SKM-1 (cell line): ENCODE data around the gene HDGFL2.
"Not testable (repeated sequence)": the region's sequence is repeated elsewhere in the genome, so short reads cannot be mapped to it uniquely, and the experiment has no call there.

ENCODE experiments used
- DNase-seq: peaks from one replicate; lab custom pipeline; 2025; ENCODE audit not compliant: unreplicated experiment; lab: John Stamatoyannopoulos, UW

Gene HDGFL2

DNA sequence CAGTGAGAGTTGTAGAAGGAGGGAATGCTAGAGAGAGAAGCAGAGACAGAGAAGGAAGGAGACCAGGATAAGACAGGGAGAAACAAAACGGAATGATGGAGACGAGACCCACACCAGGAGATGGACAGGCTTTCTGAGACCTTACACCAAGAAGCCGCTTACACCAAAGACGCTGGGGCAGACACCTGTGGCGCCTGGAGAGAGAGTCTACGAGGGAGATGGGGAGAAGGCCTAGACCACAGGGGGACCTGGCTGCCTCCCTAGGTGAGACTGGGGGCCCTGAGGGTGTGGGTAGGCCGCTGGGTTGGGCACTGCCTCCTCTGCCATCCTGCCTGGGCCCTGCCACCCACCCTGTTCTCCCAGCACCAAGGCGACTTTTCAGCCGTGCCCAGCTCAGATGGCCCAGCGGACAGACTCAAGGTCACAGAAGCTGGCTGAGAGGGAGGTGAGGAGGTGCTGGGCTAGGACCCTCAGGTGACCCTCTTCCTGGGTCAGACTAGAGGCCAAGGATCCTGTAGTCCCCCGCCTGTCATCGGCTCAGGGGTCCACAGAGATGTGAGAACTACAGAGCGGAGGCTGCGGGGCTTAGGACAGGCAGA is 57.9 kb downstream of the HDGFL2 start:
- no peak for DNase-seq

DNA sequence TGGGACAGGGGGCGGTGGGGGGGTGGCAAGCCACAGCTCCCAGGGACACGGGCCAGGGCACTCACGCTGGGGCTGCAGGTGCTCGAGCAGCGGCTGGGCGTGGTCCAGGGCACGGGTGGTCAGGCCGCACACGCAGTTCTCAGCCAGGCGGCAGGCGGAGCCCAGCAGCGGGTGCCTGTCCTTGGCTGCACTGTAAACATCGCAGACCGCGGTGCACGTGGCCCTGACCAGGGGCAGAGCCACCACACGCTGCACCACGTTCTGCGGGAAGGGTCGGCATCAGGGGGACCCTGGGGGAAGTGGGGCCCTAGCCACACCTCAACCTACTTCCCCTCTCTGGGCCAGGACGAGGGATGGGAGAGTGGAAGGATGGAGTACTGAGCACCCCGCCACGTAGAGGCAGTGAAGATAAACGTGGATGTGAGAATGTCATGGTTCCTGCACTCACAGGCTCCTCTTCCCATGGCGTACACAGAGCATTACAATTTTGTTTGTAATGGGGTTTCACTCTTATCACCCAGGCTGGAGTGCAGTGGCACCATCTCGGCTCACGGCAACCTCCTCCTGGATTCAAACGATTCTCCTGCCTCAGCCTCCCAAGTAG is 59.6 kb downstream of the HDGFL2 start:
- no peak for DNase-seq

DNA sequence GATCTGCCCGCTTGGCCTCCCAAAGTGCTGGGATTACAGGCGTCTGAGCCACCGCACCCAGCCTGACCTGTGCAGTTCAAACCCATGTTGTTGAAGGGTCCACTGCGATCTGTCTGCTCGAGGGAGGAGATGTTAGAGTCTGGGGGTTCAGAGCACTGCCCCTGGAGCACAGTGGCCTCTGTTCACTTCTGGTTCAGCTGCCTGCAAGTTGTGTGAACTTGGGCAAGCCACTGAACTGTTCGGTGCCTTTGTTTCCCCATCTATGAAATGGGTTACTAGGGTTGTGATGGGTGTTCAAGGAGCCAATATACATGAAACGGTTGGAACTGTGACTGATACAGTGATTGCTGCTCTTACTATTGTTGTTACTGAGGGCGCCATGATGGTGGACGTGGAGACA is 61.2 kb downstream of the HDGFL2 start:
- no peak for DNase-seq

DNA sequence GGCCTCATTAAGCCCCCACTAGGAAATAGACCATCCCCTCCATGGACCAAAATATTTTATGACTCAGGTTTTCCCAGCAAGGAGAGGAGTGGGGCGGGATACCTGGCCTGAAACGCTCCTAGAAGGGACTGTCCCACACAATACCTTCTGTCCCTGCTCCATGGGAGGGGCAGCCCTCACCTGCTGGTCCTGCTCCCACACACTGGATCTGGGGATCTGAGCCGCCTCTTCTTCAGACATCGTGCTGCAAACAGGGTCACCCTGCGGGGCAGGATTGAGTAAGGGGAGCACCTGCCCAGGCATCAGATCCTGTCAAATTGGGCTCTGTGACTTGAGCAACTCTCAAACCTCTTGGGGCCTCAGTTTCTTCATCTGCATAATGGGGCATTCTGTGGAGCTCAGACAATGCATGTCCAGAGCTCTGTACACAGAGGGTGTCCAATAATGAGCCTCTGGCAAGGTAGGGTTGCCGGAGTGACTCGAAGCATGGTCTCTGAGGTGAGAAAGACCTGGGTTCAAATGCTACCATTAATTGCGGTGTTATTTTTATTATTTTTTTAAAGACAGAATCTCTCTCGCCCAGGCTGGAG is 61.8 kb downstream of the HDGFL2 start:
- no peak for DNase-seq

DNA sequence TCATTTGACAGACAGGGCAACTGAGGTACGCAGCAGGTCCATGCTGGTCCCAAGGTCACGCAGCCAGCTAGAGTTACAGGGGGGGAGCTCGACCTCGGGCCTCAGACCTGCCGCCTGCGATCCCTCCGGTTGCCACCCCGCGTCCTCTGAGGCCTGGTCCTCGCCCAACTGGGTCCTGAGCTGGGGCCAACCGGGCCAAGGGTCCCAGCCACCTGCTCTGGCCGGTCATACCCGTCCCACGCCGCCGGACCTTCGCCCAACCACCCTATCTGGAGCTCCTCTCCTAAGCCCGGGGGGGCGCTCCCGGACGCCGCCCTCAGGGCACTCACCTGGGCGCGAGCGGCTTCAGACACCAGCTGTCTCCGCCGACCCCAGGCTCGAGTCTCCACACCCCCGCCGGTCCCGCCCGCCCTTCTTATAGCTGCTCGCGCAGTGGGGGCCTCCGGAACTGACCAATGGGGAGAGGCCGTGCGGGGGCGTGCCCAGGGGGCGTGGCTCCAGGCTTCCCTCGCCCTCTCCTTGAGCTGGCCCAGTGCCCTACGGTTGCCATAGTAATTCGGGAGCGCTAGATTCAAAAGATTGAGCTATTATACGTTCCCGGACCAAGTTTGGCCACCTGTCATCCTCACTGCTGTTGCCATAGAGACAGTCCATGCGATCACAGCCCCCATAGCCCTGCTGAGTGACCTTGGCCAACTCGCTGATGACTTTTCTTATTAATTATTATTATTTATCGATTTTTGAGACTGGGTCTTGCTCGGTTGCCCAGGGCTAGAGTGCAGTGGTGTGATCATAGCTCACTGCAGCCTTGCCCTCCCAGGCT is 63.0 kb downstream of the HDGFL2 start, which contains the start of gene PLIN5:
Gene PLIN5 (minus strand): TSS at position 389 of the 823 bp plus-strand sequence. CDS start 1,150 bp downstream, outside the sequence.
- no peak for DNase-seq

DNA sequence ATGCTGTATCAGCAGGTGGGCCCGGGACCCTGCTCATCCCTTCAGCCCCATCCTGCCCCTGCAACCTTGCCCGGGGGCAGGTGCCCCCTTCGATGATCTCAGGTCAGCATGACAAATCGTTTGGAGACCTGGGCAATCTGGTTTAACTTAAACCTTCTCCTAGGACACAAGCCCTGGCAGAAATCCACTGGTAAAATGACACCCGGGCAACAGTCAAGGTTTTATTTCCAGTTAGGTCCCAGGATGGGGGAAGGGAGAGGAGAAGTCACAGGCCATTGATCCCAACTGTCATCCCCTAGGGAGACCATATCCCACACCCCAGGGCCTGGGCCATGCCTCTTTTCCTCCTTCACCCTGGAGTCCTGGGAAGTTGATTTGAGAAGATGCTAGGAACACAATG is 64.7 kb downstream of the HDGFL2 start:
- DNase-seq: no peak

DNA sequence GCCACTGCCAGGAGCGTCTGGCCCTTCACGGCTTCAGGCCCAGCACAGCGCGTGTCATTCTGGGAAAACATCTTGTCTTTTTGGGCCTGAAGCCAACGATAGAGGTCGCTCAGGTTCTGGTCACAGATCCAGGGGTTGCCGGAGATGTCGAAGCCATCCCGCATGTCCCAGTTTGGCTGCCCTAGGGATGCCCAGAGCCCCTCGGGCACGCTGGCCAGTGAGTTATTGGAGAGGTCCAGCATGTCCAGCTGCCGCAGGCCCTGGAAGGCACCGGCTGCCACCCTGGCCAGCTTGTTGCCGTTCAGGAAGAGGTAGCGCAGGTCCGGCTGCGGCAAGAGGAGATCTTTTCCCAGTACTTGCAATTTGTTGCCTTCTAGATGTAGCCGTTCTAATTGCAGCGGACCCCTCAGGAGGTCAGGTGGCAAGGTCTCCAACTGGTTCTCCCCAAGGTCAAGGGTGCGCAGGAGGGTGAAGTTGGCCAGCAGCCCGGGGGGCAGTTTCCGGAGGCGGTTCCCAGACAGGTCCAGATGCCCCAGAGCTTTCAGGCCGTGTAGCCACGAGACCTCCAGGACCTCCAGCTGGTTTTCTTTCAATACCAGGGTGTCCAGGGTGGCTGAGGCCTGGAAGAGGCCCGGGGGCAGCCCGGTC is 66.0 kb downstream of the HDGFL2 start:
- DNase-seq: no peak

DNA sequence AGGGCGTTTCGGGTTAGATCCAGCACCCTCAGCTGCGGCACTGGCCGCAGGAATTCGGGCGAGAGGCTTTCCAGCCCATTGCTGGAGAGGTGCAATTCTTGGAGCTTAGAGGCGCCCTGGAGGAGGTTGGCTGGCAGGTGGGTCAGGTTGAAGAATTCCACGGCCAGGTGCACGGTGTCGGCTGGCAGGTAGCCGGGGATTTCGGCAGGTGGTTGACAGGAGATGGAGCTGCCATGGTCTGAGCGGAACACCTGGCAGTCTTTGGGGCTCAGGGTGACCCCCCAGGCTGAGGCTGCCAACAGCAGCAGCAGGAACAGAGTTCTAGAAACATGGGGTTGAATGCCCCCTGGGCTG is 66.5 kb downstream of the HDGFL2 start:
- DNase-seq: no peak

DNA sequence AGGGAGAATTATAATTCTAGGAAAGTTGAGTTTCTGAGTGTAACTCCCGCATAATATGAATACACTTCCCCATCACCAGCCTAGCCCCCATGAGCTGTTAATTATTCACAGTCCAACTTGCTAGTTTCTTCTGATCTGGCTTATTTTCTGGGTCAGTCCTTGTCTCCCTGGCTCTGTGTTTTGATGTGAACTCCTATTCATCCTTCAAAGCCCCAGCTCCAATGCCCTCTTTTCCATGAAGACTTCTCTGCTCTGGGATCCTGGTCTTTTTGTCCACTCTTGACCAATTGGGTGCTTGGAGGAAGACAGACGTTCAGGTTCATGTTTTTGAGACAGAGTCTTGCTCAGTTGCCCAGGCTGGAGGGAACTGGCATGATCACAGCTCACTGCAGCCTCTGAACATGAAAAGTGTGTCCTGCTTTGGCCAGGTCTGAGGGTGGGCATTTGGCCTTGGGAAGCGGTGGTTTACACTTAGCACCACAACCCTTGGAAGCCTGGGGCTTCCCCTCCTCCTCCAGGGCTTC is 67.1 kb downstream of the HDGFL2 start:
- no peak for DNase-seq

DNA sequence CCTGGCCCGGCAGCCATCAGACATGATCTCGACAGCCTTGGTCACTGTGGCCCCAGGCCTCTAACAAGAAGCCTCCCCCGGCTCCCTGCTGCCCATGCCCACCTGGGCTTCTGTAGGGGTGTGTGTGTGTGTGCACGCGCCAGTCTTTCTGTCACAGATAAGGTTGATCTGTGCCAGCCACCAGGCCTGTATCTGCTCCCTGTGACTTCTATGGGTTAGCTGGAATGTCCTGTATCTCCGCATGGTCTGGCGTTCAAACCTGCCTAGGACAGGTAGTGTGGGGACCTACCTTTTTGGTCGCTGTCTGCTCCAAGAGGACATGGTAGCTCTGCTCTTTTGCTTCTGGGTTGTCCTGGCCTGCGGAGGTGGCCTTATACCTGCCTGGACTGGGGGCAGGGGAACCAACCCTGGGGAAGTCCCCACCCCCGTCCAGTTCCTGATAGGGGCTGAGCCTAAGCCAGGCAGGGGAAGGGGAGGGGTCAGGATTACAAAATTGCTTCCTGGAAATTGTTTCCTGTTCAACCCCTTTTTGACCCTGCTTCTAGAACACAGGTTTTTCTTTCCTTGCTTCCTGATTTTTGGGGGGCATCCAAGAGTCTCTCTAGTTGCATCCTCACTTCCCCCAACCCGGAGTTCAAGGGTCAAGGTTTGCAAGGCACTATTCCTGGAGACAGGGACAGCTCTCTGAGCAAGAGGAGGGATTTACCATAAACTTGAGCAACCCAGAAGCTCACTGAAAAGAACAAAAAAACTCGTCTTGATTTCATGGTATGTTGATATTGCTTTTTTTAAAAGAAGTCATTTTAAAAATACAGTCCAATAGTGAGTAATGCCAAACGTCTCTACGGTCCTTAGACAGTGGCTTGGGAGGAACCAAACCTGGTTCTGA is 67.8 kb downstream of the HDGFL2 start, which contains the start of gene LRG1:
Gene LRG1 (minus strand): TSS at position 344 of the 889 bp plus-strand sequence. CDS start 23 bp downstream, at position 321.
- peak; percentile 95 for DNase-seq

DNA sequence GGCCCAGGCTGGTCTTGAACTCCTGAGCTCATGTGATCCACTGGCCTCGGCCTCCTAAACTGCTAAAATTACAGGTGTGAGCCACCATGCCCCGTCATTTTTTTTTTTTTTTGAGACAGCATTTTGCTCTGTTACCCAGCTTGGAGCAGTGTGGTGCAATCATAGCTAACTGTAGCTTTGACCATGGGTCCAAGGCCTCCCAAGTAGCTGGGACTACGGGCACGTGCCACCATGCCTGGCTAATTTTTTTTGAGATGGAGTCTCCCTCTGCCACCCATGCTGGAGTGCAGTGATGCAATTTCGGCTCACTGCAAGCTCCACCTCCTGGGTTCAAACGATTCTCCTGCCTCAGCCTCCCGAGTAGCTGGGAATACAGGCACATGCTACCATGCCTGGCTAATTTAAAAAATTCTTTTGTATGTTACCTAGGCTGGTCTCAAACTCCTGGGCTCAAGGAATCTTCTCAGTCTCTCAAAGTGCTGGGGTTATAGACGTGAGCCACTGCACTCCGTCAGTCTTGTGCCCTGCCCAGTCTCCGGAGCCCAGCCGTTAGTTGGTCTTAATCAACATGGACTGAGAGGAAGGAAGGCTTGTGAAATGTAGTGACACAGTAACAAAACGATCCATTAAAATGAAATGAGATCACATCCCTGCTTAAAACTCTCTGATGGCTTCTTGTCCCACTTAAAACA is 69.2 kb downstream of the HDGFL2 start:
- peak; percentile 88 for DNase-seq

DNA sequence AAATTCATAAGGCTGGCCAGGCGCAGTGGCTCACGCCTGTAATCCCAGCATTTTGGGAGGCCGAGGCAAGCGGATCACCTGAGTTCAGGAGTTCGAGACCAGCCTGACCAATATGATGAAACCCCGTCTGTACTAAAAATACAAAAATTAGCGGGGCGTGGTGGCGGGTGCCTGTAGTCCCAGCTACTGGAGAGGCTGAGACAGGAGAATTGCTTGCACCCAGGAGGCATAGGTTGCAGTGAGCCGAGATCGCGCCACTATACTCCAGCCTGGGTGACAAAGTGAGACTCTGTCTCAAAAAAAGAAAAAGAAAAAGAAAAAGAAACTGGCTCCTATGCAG is 69.7 kb downstream of the HDGFL2 start:
- DNase-seq: not testable (repeated sequence)

DNA sequence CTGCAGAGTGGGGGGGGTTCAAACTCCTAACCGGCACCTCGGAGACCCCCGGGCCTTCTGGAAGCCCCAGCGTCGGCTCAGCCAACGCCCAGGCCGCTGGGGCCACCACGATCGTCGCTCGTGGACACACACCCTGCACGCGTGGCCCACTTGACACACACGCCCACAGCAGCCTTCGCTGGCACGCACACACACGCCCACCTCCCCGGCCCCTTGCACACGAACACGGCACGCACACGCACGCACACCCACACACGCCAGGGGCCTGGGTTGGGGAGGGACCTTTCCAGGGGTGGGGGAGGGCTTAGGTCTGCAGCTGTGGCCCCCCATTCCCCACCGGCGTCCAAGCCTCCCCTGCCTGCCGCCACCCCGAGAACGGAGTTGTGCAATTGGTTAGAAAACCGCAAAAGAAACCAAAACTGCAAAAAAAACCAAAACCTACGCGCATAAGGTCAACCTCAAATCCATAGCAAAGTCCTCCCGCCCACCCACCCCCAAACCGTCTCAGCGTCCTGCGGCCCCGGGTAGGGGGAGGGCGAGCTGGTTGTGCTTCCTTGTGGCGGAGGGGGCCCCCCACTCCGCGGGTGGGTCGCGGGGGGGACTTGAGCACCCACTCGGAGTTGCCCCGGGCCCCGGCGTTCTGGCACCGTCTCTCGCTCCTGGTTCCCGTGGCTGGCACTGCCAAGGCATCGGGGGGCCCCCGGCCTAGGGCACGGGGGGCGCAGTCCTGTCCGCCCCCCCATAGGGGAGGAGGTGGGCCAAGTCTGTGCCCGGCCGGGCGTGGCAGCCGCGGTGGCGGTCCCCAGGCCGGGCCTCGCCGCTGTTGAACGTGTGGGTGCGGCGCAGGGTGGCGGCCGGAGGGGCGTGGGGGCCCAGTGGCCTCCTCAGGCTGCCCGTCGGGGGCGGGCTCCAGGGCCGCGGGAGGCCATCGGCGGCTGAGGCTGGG is 71.1 kb downstream of the HDGFL2 start:
- peak; percentile 38 for DNase-seq

DNA sequence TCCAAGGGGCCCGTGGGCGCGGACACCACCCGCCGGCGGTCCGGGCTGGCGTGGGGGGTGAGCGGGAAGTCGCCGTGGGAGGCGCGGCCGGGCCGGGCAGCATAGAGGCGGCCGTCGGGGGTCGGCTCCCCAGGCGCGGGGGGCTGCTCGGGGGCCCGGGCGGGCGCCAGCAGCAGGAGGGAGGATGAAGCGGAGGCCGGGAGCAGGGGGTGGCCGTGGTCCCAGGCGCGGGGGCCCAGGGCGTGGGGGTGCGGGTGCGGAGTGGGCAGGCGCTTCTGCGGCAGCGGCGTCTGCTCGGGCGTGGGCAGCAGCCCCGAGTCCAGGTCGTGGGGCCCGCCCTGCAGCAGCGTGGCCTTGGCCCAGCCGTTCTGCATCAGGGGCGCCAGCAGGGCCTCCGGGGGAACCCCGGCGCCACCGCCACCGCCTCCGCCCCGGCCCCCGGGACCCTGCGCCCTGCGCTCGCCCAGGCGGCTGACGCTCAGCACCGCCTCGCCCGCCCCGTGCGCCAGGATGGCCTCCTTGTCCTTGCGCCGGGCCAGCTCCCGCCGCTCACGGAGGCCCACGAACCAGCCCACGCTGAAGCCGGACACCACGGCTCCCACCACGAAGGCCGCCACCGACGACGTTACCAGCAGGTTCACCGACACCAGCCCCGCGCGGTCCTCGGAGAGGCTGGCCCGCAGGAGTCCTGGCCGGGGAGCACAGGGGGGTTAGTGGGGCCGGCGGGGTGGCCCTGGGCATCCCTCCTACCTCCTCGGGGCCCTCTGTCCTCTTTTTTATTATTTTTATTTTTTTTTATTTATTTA is 71.9 kb downstream of the HDGFL2 start:
- DNase-seq: no peak

DNA sequence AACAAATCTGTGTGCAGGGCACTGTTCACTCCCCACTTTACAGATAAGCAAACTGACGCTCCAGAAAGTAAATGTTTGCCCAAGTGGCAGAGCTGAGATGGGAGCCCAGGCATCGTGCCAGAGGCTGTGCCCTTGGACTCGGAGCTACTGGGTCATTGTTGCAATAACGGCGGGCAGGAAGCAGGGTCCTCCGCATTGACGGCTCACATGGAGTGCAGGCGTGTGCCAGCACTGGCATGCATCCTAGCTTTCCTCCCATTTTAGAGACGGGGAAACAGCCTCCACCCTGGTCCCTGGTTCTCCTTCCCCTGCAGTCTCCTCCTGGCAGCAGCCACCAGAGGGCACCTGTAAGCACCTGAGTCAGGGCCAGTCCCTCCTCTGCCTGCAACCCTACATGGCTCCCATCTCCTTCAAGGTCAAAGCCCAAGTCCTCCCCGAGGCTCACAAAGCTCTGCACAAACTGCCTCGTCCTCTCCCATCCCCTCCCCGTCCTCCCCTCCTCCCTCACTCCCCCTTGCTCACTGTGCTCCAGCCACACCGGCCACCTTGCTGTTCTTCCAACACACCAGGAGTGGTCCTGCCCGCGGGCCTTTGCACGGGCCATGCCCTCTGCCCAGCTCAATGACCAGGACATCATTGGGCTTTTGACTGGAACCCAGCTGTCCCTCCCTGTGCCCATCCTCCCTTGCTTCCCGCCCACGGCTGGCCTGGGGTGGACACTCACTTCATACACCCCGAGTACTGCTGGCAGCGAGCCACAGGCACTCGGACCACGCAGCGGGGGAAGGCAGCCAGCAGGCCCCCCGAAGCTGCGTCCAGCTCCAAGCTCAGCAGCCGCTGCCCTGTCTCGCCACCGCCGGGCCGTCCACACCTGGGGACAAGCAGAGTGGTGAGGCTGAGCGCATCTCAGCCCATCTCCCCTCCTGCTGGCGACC is 75.5 kb downstream of the HDGFL2 start:
- no peak for DNase-seq

DNA sequence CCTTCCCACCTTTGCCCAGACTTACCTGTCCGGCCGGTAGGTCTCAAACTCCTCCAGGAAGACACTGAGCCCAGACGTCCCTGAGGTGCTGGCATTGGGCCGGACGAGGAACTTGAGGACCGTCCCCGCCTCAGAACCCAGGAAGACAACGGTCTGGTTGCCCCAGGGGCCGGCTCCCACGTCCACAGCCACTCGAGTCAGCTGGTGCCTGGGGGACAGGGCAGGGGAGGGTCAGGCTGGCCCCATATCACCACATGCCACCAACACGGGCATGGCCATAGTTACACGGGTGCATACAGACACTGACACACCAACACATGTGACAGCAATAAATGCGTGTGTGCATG is 76.1 kb downstream of the HDGFL2 start:
- no peak for DNase-seq

DNA sequence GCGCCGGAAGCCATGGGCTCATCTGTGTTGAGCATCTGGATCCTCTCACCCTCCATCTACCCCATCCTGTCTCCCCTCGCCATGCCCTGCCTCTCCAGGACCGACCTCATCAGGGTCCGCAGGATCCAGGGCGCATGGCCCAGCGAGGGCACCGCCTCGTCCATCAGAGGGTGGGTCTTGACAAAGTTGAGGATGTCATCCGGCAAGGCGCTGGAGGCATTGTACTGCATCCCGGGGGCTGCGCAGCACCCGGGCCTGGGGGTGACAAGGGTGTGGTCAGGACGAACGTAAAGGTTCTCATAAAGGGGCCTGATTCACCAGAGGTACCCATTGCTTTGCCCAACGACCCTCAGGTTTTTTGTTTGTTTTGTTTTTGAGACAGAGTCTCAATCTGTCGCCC is 77.9 kb downstream of the HDGFL2 start:
- DNase-seq: no peak
